Adipose tissue (tissue), 3 donors: ENCODE data around the gene KCTD13. TPM values are rescaled to one million over a fixed set of nuclear protein-coding genes. Genes with fewer than 3 reads are reported as not detected.
"Not testable (repeated sequence)": the region's sequence is repeated elsewhere in the genome, so short reads cannot be mapped to it uniquely, and the experiment has no call there.

Experiments used
- H3K27ac ChIP-seq: one replicate; pipeline ENCODE4 v1.5.1; 2013; ENCODE audit warnings: low read depth, low read length
- WGBS, 3 donors: extraction: QIAGEN DNeasy Blood & Tissue Kit; methylation state at CpG; one replicate each; pipeline ENCODE4 v1.1.7; 2013; 5-methylcytosine and 5-hydroxymethylcytosine counted together
- polyA plus RNA-seq, 3 donors: library from polyadenylated mRNA; stranded (reverse); fragments of 200-250 nt; gene quantifications; one replicate each; pipeline ENCODE4 v1.2.3, GENCODE V29; 2013
- donor health status: healthy with polysubstance abuse.
- donor health status: Bipolar disorder and iron deficiency.
- donor health status: healthy.

Gene KCTD13
- polyA plus RNA-seq, 3 donors: 6.5 to 13.0 (median 10.5) TPM

GRCh38 chr16:29898135-29898803, 27.8 kb downstream of the KCTD13 start:
- 14 to 32% (median 17%) methylated on average over 9 of the region's 9 CpGs for WGBS, 3 donors
- no peak overlapping the region for H3K27ac ChIP-seq

- no peak overlapping the region for H3K27ac ChIP-seq
- WGBS, 3 donors: 50 to 65% (median 63%) methylated on average over 4 of the region's 4 CpGs
These were observed 28.7 kb downstream of the KCTD13 start for GRCh38 chr16:29897333-29897732.

GRCh38 chr16:29896841-29897240, 29.2 kb downstream of the KCTD13 start:
- WGBS, 3 donors: 50 to 71% (median 61%) methylated on average over 11 to 15 of the region's 15 CpGs
- H3K27ac ChIP-seq: no peak overlapping the region

- WGBS, 3 donors: 71 to 72% (median 72%) methylated on average over 4 of the region's 4 CpGs
- H3K27ac ChIP-seq: no peak overlapping the region
These were observed 31.7 kb downstream of the KCTD13 start for GRCh38 chr16:29894352-29894751.

GRCh38 chr16:29893553-29893952, 32.5 kb downstream of the KCTD13 start:
- 93 to 96% (median 96%) methylated on average over 3 of the region's 3 CpGs for WGBS, 3 donors
- H3K27ac ChIP-seq: no peak overlapping the region

GRCh38 chr16:29892458-29892813, 33.6 kb downstream of the KCTD13 start:
- 83 to 89% (median 87%) methylated on average over 6 of the region's 6 CpGs for WGBS, 3 donors

GRCh38 chr16:29891525-29892457, 34.2 kb downstream of the KCTD13 start:
- no peak overlapping the region for H3K27ac ChIP-seq
- WGBS, 3 donors: 66 to 76% (median 67%) methylated on average over 10 of the region's 10 CpGs

More at GRCh38 chr16:29892458-29892813, 33.6 kb downstream of the KCTD13 start:
- H3K27ac ChIP-seq: no peak overlapping the region

- not testable (repeated sequence) for H3K27ac ChIP-seq
- 95 to 100% (median 96%) methylated on average over 3 of the region's 3 CpGs for WGBS, 3 donors
These were observed 36.7 kb downstream of the KCTD13 start for GRCh38 chr16:29889372-29889771.

- no peak overlapping the region for H3K27ac ChIP-seq
- WGBS, 3 donors: 76 to 85% (median 80%) methylated on average over 6 of the region's 6 CpGs
These were observed 42.0 kb downstream of the KCTD13 start for GRCh38 chr16:29883987-29884386.

GRCh38 chr16:29881050-29881449, 45.0 kb downstream of the KCTD13 start:
- H3K27ac ChIP-seq: no peak overlapping the region
- WGBS, 3 donors: 58 to 90% (median 84%) methylated on average over 3 of the region's 3 CpGs

GRCh38 chr16:29878172-29878571, 47.9 kb downstream of the KCTD13 start:
- 80 to 97% (median 89%) methylated on average over 14 of the region's 14 CpGs for WGBS, 3 donors
- no peak overlapping the region for H3K27ac ChIP-seq

GRCh38 chr16:29877266-29877961, 48.6 kb downstream of the KCTD13 start:
- 16 to 39% (median 19%) methylated on average over 26 to 28 of the region's 28 CpGs for WGBS, 3 donors
- no peak overlapping the region for H3K27ac ChIP-seq

GRCh38 chr16:29876594-29877249, 49.3 kb downstream of the KCTD13 start:
- 7 to 34% (median 9%) methylated on average over 30 to 45 of the region's 45 CpGs for WGBS, 3 donors
- H3K27ac ChIP-seq: no peak overlapping the region

GRCh38 chr16:29876217-29876593, 49.8 kb downstream of the KCTD13 start:
- WGBS, 3 donors: 23 to 56% (median 30%) methylated on average over 18 of the region's 18 CpGs

GRCh38 chr16:29875206-29875605, 50.8 kb downstream of the KCTD13 start:
- 89 to 94% (median 91%) methylated on average over 6 of the region's 6 CpGs for WGBS, 3 donors

More at GRCh38 chr16:29876217-29876593, 49.8 kb downstream of the KCTD13 start:
- H3K27ac ChIP-seq: no peak overlapping the region

GRCh38 chr16:29873319-29873718, 52.7 kb downstream of the KCTD13 start:
- H3K27ac ChIP-seq: no peak overlapping the region
- WGBS, 3 donors: 91 to 95% (median 91%) methylated on average over 26 of the region's 26 CpGs

More at GRCh38 chr16:29875206-29875605, 50.8 kb downstream of the KCTD13 start:
- no peak overlapping the region for H3K27ac ChIP-seq

GRCh38 chr16:29871822-29872546, 54.0 kb downstream of the KCTD13 start:
- WGBS, 3 donors: 91 to 95% (median 94%) methylated on average over 16 of the region's 16 CpGs
- H3K27ac ChIP-seq: no peak overlapping the region

- 88 to 90% (median 89%) methylated on average over 8 of the region's 8 CpGs for WGBS, 3 donors
- H3K27ac ChIP-seq: not testable (repeated sequence)
These were observed 57.0 kb downstream of the KCTD13 start for GRCh38 chr16:29869067-29869466.
